PFSK-1 (cell line): ENCODE results near the gene DIP2A.

Source experiments
- POLR2AphosphoS5 ChIP-seq: IDR thresholded peaks from 2 replicates; pipeline ENCODE4 v1.6.1; 2012; ENCODE audit warnings: low read depth, mild to moderate bottlenecking, control low read depth, low read length, moderate library complexity
- SIN3A ChIP-seq: IDR thresholded peaks from 2 replicates; pipeline ENCODE4 v1.6.1; 2012; ENCODE audit warnings: mild to moderate bottlenecking, low read length, moderate library complexity, borderline replicate concordance; ENCODE audit not compliant: insufficient read depth

GRCh38 chr21:46454142-46454541 lies 4.5 kb upstream of the DIP2A start:
- TF ChIP-seq POLR2AphosphoS5 (no peak), SIN3A (no peak)
